NCI-H1417 (cell line): ENCODE results near the gene DAPK2.
"Not testable (repeated sequence)": the region's sequence is repeated elsewhere in the genome, so short reads cannot be mapped to it uniquely, and the experiment has no call there.

ENCODE experiments used
- DNase-seq, 3 experiments: peaks; one replicate each; lab custom pipeline; 2025; lab: John Stamatoyannopoulos, UW

Gene DAPK2

DNA sequence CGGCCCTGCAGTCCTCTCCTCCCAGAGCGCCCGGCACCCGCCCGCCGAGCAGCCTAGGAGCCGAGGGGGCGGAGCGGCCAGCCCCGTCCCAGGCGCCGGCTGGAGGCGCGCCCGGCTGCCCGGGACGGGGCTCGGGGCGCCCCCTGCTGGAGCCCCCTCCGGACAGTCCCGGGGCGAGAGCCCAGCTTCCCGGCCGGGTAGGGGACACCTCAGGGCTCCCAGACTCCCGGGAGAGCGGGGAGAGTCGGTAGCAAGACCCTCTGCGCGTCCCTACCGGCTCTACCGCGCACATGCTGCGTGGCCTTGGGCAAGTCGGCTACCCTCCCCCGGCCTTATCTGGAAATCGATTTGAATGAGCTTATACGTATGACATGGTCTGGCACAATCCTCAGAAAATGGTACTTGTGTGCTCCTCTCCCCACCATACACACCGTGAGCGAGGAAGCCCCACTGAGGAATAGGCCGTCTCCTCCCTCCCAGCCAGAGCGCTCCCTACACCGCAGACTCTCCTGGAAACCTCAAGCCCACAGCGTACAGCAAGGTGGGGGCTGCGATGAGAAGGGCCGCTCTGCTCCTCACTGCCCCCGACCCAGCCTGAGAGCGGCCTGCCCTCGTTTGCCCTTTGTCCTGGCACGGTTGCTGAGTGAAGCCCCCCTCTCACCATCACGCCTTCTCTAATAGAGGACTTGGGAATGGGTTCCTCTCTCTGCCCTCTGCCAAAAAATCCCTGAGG lies at the start of gene DAPK2:
TSS of gene DAPK2 (minus strand) at position 65 of the 733 bp plus-strand sequence. CDS start 6,224 bp downstream, outside the sequence.
- DNase-seq: peak; percentile 29 to 76 (median 65)

DNA sequence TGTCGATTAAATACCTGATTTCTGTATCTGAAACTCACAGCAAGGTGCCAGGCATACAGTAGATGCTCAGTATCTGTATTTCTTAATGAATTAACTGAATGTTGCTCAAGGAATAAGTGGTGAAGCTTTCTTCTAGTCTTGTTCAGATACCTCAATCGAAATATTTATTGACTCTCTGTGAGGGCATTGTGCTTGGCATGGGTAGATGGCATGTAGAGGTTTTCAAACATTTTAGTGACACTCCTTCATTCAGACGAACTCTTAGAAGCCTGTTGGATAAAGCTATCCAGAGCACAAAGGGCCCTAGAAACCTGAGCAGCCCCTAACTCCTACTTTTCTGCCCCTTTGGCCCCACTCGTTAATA lies 49.1 kb upstream of the DAPK2 start:
- DNase-seq: no peak

DNA sequence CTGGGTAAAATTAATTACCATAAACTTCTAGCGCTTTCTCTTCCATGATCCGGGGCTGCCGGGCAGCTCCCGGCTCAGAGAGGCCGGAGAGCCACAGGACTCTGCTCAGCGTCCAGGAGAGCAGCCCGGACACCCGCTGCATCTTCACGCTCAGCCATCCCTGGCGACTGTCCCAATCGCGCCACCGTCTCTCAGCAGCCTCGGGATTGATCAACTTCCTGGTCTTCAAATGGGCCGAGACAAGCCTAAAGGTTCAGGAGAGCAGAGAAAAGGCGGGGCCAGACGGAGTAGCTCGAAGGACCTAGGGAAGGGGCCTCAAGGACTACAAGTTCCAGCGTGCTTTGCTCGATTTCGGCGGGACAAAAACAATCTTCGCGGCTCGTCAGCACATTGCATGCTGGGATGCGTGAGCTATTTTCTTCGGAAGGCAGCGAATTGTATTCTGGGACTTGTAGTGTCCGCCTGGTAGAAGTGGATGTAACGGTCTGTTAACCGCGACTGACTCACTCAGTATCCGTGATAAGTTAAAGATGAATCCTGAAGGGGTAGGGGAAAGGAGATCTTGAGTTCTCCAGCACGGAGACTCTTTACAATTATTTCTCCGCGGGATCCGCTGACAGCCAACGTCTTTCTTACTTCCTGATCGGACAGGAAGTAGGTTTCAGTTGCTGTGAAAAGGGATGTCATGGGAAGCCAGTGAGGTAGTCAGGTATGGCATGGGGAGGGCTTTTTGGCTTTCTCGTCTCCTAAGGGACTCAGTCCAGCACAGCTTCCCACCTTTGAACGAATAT lies 47.5 kb upstream of the DAPK2 start, which contains the start of gene CIAO2A:
TSS of gene CIAO2A (minus strand) at position 212 of the 791 bp plus-strand sequence. CDS start at position 142, 70 bp downstream.
- peak; percentile 95 to 100 (median 99) for DNase-seq

DNA sequence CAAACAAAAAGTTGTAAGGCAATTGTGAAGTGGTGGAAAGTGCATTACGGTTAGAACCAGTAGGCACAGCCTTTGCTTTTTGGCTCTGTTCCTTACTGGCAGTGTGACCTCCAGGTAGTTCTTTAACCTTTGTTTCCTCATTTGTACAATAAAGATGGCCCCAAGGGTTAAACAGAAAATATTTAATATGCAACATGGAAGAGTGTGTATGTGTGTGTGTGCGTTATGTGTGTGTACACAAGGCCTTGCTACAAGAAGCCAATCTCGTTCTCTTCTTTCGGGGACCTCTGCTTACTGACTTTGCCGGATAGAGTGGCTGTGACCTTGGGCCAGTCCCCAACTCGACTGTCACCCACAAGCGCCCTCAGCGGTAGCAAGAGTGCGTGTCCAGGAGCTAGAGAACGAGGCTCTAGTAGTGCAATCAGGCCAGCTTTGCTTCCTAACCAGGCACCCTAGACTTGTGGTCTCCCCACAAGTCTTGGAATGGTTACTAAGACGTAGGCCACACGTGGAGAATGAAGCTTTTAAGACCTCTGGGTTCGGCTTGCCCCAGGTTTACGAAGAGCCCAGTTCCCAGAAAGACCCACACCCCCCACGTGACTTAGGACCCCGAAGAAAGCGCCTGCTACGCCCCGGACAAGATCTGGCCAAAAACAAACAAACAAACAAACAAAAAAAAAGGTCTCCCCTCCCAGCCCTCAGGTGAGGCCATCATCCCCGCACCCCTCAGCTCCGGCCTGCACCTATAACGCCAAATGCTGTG lies 46.8 kb upstream of the DAPK2 start:
- DNase-seq: peak in 2 of 3 experiments; percentile 12 to 85

DNA sequence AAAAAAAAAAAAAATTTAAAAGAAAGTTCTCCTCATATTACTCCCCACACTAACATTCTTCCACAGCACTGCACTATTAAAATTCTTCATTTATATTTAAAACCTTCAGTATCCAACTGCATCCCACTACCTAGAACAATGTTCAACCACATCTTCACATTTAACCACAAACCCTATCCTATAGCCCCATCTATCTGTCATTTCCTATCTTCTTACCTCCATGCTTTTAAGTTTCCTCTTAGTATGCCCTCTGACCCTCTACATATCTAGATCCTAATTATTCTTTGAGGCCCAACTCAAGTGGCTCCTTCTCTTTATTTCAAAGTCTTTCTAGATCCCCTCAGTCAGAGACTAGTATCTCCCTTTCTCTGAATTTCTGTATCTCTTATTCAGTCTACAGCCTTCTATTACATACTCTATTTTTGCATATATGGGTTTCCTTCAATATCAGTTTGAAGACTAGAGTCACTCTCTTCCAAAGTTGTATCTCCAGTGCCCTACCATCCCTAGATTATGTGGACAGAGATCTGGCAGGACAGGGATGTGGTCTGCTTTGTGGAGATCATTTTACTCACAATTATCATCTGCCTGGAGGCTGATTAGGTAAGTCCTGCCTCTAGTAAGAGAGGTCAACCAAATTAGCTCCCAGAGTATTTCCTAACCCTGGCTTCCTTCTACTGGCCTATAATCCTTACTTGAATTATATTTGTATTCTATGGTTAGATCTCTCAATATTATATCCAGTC lies 46.0 kb upstream of the DAPK2 start:
- DNase-seq: peak in 1 of 3 experiments; percentile 24

DNA sequence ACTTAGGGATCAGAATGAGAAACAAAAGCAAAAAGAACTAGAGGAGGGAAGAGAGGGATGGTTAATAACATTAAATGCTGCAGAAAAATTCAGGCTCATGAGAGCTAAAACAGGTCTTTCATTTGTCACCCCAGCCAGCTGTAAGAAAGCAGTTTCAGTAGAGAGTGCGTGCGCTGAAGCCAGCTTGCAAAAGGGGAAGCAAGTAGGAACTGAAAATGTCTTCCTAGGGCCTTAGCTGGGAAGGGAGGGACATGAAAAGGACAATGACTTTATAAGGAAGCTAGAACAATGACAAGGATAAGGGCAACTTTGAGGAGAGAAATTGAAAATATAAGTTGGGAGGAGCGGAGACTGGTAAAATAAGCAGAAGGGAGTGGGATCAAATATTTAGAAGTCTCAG lies 44.2 kb upstream of the DAPK2 start:
- no peak for DNase-seq

DNA sequence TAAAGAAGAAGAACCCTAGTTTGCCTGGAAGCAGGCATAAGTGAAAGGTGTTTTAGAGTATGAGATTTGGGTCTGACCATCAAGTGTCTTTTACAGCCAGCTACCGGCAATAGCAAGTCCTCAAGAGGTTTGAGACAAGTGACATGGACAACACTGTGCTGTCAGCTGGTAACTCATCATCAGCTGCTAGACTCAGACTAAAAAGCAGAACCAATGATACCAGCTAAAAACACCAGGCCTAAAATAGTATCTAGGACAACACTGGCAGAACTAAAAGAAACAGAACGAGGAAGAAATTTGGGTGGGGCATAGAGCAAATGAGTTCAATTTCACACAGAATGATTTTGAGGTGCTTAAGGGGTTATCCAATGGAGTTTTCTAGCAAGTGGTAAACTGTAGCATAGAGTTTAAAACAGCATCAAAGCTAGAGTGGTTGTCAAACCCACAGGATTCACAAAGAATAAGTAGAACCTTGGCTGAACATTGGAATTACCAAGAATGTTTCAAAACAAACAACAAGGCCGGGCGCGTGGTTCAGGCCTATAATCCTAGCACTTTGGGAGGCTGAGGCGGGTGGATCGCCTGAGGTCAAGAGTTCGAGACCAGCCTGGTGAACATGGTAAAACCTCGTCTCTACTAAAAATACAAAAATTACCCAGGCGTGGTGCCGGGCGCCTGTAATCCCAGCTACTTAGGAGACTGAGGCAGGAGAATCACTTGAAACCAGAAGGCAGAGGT lies 43.4 kb upstream of the DAPK2 start:
- DNase-seq: no peak

DNA sequence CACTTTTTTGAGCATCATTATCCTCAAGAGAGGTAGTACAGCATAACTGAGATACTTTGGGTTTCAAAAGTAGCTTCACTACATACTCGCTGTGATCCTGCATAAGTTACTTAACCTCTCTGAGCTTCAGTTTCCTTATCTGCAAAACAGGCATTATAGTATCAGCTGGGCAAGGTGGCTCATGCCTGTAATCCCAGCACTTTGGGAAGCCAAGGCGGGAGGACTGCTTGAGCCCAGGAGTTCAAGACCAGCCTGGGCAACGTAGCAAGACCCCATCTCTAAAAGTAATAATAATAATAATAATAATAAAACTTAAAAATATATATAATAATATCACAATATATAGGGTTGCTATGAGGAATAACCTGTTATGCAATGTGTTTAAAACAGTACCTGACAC lies 36.5 kb upstream of the DAPK2 start:
- no peak for DNase-seq

DNA sequence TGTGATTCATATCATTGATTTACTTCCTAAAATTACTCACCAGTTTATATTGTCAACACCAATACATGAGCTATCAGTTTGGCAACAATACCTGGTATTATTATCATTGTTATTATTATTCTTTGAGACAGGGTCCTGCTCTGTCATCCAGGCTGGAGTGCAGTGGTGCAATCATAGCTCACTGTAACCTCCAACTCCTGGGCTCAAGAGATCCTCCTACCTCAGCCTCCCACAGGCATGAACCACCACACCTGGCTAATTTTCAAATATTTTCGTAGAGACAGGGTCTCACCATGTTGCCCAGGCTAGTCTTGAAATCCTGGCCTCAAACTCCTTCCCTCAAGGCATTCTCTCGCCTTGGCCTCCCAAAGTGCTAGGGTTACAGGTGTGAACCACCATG lies 27.2 kb upstream of the DAPK2 start:
- not testable (repeated sequence) for DNase-seq

DNA sequence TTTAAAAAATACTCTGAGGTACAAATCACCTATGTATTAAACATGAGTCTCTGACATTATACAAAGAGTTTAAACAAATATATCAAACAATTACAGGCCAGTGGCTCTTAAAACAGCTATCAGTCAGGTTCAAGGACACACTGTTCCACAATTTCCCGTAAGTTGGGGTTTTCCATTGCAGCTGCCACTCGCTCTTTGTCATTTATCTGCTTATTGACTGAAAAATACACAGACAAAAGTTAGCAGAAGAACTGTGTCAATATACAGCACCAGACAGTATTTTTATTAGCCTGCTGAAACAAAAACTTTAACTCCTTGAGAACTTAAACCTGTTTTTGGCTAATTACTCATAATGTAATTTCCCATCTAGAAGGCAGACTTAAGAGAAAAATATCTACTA lies 26.5 kb upstream of the DAPK2 start:
- peak in 1 of 3 experiments; percentile 70 for DNase-seq

DNA sequence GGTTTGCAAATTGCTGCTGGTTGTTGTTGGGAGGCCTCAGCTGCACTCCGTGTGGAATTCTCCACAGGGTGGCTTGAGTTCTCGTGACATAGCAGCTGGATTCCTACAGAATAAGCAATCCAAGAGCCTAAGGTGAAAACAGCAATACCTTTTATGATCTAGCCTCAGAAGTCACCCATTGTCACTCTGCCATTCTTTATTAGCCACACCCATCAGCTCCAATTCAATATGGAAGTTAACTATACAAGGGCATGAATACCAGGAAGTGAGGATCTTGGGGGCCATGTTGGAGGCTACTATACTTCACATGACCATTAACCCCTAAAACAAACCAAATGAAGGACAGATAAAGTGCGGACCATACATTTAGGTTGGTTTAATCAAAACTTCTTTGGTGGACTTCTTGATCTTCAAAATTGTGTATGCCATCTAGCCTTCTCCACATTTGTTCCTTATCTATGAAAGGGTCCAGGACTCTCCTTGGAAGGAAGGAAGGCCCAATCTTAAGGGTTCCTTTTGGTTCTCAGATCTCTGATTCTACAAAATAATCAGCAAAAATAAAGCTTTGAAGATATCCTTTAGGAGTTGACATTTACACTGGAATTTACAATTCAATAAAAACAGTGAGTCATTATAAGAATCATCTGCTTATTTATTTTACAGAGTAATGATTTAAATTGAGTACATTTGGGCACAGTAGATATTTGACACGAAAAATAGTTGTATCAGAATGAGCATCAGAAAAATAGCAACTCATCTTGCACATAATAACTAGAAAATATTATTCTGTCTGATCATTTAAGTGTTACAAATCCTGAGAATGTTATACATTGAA lies 25.9 kb upstream of the DAPK2 start:
- DNase-seq: peak in 1 of 3 experiments; percentile 19

DNA sequence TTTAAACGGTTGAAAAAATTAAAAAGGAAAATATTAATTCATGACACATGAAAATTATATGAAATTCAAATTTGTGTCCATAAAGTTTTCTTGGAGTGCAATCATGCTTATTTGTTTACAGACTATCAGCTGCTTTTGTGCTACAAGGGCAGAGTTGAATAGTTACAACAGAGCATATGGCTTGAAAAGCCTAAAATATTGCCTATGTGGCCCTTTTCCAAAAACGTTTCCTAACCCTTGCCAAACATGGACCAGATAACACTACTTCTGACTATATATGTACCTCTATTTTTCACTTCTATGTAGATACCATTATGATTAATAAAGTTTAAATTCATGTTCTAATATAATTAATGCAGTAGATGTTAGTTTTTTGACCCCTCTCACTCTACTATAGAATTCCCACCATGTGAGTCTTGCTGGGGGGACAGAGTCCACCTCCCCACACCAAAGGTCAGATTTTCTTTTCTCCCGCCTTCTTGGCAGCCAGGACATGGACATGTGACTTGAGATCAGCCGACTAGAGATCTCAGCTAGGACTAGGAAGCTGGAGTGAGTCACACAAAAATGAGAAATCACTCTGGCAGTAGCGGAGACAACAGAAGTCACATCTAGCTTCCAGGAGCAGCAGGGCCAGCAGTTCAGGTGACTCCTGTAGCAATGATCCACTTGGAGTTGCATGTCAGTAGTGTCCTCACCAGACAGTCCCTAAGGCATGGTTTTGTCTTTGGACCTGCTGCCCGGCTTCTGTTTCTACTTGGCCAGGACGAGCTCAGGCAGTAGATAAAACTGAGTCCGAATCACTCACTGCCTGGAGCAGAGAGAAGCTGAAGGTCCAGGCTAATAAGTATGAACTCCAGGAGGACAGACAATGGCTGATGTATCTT lies 24.9 kb upstream of the DAPK2 start:
- no peak for DNase-seq

DNA sequence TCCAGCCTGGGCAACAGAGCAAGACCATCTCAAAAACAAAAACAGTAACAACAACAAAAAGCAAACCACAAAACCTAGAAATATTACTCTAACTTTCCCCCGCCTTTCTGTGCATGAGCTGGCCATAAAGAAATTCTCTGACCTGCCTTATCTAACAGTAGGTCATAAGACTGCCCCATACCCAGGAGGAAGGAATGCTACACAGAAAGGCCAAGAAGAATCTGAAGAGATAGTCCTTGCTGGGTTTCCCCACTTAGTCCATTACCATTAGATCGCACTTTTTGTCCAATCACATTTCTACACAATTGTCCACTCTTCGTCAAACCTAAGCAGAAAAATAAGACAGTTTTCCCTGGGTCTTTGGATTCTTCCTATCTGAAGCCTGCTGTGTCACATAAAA lies 23.8 kb upstream of the DAPK2 start:
- DNase-seq: no peak

DNA sequence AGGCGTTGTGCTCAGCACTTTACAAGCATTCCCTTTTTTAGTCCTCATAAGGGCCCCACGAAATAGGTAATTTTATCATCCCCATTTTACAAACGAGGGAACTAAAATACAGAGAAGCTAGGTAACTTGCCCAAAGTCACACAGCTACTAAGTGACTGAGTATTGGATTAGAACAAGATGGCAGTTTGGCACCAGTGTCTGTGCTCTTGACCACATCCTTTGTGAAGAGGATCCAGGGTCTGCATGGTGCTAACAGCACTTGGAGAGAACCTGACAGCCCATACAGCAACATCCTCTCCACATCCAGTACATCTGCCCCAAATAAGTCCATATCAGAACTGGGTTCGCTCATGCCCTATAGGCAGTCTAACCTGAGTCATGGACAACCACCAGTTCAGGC lies 21.8 kb upstream of the DAPK2 start:
- no peak for DNase-seq

DNA sequence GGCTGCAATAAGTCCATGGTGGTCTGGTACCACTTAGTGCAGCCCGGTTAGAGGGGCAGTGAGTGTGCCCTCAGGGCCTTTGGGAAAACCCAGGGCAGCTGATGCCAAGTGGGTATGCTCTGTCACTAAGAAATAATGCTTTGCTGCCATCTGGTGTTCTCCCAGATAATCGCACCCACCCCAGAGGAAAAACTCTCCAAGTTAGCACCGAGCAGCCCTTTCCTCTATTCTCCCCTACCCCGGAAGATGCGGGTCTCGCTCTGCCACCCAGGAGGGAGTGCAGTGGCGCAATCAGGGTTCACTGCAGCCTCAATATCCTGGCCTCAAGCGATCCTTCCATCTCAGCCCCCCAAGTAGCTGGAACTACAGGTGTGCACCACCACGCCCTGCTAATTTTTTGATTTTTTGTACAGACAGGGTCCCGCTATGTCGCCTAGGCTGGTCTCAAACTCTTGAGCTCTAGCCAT lies 21.3 kb upstream of the DAPK2 start:
- peak; percentile 52 to 90 (median 77) for DNase-seq

DNA sequence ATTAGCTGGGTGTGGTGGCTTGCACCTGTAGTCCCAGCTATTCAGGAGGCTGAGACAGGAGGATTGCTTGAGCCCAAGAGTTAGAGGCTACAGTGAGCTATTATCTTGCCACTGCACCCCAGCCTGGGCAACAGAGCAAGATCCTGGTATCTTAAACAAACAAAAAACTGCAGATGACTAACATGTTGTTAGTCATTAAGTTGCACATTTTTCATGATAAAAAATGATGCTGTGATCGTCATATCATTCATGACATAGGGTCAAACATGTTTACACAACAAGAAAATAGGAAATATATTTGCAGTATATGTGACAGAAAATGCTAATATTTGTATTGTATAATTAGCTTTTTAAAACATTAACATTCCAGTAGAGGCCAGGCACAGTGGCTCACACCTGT lies 20.2 kb upstream of the DAPK2 start:
- no peak for DNase-seq

DNA sequence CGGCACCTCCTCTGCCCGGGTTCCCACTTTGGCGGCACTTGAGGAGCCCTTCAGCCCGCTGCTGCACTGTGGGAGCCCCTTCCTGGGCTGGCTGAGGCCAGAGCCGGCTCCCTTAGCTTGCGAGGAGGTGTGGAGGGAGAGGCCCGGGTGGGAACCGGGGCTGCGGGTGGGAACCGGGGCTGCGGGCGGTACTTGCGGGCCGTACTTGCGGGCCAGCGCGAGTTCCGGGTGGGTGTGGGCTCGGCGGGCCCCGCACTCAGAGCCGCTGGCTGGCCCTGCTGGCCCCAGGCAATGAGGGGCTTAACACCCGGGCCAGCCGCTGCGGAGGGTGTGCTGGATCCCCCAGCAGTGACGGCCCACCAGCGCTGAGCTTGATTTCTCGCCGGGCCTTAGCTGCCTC lies 14.4 kb upstream of the DAPK2 start:
- no peak for DNase-seq

DNA sequence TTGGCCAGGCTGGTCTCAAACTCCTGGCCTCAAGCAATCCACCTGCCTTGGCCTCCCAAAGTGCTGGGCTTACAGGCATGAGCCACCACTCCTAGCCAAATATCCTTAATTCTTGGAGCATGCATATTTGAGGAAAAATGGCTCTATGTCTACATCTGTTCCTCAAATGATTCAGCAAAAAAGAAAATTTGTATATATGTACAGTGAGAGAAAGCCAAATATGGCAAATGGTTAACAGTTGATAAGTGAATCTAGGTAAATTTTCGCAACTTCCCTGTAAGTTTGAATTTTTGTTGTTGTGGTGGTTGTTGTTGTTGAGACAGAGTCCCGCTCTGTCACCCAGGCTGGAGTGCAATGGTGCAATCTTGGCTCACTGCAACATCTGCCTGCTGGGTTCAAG lies 12.8 kb upstream of the DAPK2 start:
- not testable (repeated sequence) for DNase-seq

DNA sequence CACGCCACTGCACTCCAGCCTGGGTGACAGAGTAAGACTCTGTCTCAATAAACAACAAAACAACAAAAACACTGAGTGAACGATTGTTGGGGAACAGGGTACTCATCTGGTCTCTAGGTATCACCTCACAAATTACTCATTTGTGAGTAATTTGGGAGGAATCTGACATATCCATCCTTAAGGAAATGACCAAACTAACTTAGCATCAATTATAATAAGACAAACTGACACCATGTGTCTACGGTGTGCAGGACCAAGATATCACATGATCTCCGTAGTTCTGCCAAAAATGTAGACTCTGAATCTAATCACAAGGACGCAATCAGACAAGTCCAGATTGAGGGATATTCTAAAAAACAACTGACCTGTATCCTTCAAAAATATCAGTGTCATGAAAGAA lies 12.0 kb upstream of the DAPK2 start:
- DNase-seq: no peak
